CD4-positive, alpha-beta T cell treated with Interleukin-15 for 4 hours (primary cell): ENCODE results near the gene WBP1.

ENCODE experiments used
- DNase-seq: peaks from one replicate; pipeline ENCODE4 v3.0.0-alpha.2; 2020; ENCODE audit warnings: low spot score

Gene WBP1

GRCh38 chr2:74502720-74503505 lies 44.7 kb downstream of the WBP1 start:
- peak; percentile 56 for DNase-seq

- no peak for DNase-seq
Measured at GRCh38 chr2:74503506-74504475, 45.6 kb downstream of the WBP1 start.

GRCh38 chr2:74504591-74504990 lies 46.4 kb downstream of the WBP1 start:
- no peak for DNase-seq

- DNase-seq: no peak
Measured at GRCh38 chr2:74505448-74506246, 47.4 kb downstream of the WBP1 start.

- peak; percentile 98 for DNase-seq
Measured at GRCh38 chr2:74507145-74507925, 49.1 kb downstream of the WBP1 start, which contains the start of gene PCGF1. TSS of gene PCGF1 (minus strand) at chr2:74507695. CDS start at chr2:74507668, 27 bp downstream.

GRCh38 chr2:74507926-74508520 lies 49.8 kb downstream of the WBP1 start:
- no peak for DNase-seq

- no peak for DNase-seq
Measured at GRCh38 chr2:74510272-74510671, 52.0 kb downstream of the WBP1 start.
